Colonic mucosa (tissue), 4 donors: ENCODE measurements around the gene RESP18. TPM values are rescaled to one million over a fixed set of nuclear protein-coding genes. Genes with fewer than 3 reads are reported as not detected.

ENCODE experiments used
- DNase-seq: peaks from one replicate; pipeline ENCODE4 v3.0.0-alpha.2; 2020
- H3K27ac ChIP-seq: fragments of 200-600 bp; one replicate; pipeline ENCODE4 v1.8.0; 2021
- H3K27me3 ChIP-seq: fragments of 200-600 bp; one replicate; pipeline ENCODE4 v1.8.0; 2021
- H3K36me3 ChIP-seq: fragments of 200-600 bp; one replicate; pipeline ENCODE4 v1.8.0; 2021
- H3K4me1 ChIP-seq: fragments of 200-600 bp; one replicate; pipeline ENCODE4 v1.8.0; 2021; ENCODE audit warnings: mild to moderate bottlenecking
- H3K4me3 ChIP-seq: fragments of 200-600 bp; one replicate; pipeline ENCODE4 v1.8.0; 2021
- H3K9ac ChIP-seq, 2 donors: one replicate each; pipeline ENCODE4 v1.7.0; 2013; ENCODE audit warnings: control low read depth in 2 of 2, low read depth in 2 of 2, low read length in 2 of 2
- H3K9me3 ChIP-seq: fragments of 200-600 bp; one replicate; pipeline ENCODE4 v1.8.0; 2021
- intact Hi-C: fragments of 100-400 bp; cut with DNase I; formaldehyde crosslinking; loops from one replicate; pipeline ENCODE4 v1.14.1; 2022
- total RNA-seq, 2 donors: library from RNA; stranded (reverse); fragmentation: NEBNext Ultra II Directional in 1 of 2; extraction: Animal tissue kit (Norgen Biotek cat#: 25700) in 1 of 2; gene quantifications; one replicate each; pipeline ENCODE4 v1.2.1, GENCODE V29; 2021
- TF ChIP-seq, protein P1 (sequence below): fragments of 200-600 bp; IDR thresholded peaks from one replicate; pipeline ENCODE4 v1.8.0; 2022; ENCODE audit warnings: antibody characterized with exemption, mild to moderate bottlenecking
- donor health status: healthy.
- donor health status: DM: no; HTN: no; CAD: no.
- donor health status: DM: no; HTN: no; CAD: no.

Gene RESP18
- total RNA-seq, 2 donors from 2014 or later = not detected

DNA sequence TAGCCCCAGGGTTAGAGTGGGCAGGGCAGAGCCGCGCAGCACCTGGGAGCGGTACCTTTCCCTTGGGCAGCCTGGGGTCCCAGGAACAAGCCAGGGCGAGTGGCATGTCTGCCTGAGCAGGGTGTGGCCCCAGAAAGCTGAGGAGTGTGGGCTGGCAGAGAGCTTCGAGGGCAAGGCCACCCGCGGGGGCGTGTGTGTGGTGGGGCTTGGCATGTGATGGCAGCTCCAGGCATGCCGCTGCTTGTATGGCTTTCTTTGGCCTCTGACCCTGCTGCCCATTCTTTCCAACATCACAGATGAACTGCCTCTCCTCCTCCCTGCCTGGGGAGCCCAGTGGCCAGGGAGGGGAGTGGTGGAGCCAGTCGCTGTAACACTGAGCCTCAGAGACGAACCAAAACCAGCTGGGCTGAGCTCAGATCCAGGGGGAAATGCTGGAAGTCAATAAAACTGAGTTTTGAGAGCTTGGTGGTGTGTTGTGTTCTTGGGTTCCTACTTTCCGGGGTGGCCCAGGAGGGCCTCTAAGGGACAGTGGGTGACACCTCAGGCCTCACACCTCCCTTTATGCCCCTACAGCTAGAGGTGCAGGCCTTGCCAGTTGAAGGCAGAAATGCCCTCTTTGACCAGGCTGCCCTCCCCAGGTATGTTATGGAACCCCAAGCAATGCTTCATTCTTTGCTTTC, 46.0 kb downstream of the RESP18 start:
- intact Hi-C loops = no loop called here
- H3K9me3 ChIP-seq = no peaks in the 10 kb centered on the region
- TF ChIP-seq, protein P1, sequence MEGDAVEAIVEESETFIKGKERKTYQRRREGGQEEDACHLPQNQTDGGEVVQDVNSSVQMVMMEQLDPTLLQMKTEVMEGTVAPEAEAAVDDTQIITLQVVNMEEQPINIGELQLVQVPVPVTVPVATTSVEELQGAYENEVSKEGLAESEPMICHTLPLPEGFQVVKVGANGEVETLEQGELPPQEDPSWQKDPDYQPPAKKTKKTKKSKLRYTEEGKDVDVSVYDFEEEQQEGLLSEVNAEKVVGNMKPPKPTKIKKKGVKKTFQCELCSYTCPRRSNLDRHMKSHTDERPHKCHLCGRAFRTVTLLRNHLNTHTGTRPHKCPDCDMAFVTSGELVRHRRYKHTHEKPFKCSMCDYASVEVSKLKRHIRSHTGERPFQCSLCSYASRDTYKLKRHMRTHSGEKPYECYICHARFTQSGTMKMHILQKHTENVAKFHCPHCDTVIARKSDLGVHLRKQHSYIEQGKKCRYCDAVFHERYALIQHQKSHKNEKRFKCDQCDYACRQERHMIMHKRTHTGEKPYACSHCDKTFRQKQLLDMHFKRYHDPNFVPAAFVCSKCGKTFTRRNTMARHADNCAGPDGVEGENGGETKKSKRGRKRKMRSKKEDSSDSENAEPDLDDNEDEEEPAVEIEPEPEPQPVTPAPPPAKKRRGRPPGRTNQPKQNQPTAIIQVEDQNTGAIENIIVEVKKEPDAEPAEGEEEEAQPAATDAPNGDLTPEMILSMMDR = no peak
- DNase-seq = no peak
- no peak overlapping the region for H3K4me3 ChIP-seq
- no peak overlapping the region for H3K9ac ChIP-seq
- H3K27me3 ChIP-seq = no peaks in the 10 kb centered on the region
- H3K4me1 ChIP-seq = no peaks in the 10 kb centered on the region
- H3K36me3 ChIP-seq = no peaks in the 10 kb centered on the region
- no peak overlapping the region for H3K27ac ChIP-seq

DNA sequence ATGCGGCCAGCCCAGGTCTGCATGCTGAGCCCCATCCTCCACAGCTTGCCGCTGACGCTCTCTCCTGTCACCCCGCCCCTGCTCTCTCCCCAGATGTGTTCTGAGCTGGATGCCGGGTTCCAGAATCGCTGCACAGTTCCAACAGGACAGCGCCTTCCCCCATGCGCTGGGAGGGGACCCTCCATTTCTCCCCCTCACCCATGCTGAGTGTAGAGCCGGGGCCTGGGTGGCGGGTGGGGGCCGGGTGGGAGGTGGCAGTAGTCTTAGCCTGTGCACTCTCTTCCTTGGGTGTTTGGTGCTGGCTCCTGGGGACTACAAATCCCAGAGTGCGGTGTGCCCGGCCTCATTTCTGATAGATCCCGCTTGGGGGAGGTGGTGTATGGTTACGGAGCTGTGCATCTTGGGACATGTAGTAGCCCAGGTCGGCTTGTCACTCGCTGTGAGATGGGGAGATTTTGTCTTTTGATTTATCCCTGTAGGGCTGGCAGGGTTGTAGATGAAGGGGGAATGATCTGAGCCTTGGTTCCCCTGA, 46.6 kb downstream of the RESP18 start:
- no peak for DNase-seq
- Histone ChIP-seq H3K9ac (no peak overlapping the region), H3K27me3 (no peaks in the 10 kb centered on the region), H3K4me3 (no peak overlapping the region), H3K9me3 (no peaks in the 10 kb centered on the region), H3K4me1 (no peaks in the 10 kb centered on the region), H3K36me3 (no peaks in the 10 kb centered on the region), H3K27ac (no peak overlapping the region)
- intact Hi-C loops = no loop called here
- TF ChIP-seq, protein P1 = no peak

DNA sequence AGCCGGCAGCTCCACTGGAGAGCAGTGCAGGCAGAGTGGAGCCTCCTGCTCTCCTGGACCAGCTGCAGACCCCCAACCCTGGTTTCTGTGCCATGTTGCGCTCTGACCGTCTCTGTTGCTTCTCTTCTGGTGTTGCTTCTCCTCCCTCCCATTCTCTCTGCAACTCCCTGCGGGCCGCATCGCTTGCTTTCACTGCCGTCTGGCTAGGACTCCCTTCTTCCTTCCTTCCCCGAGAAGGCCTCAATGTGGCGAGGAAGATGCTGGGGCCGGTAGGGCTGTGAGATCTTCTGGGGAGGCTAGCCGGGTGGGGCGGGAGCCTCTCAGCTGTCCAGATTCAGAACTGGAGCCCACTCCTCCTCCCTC, 47.2 kb downstream of the RESP18 start:
- TF ChIP-seq, protein P1 = no peak
- intact Hi-C loops = no loop called here
- DNase-seq = no peak
- Histone ChIP-seq H3K36me3 (no peaks in the 10 kb centered on the region), H3K9me3 (no peaks in the 10 kb centered on the region), H3K4me3 (no peak overlapping the region), H3K9ac (no peak overlapping the region), H3K27me3 (no peaks in the 10 kb centered on the region), H3K27ac (no peak overlapping the region), H3K4me1 (no peaks in the 10 kb centered on the region)

DNA sequence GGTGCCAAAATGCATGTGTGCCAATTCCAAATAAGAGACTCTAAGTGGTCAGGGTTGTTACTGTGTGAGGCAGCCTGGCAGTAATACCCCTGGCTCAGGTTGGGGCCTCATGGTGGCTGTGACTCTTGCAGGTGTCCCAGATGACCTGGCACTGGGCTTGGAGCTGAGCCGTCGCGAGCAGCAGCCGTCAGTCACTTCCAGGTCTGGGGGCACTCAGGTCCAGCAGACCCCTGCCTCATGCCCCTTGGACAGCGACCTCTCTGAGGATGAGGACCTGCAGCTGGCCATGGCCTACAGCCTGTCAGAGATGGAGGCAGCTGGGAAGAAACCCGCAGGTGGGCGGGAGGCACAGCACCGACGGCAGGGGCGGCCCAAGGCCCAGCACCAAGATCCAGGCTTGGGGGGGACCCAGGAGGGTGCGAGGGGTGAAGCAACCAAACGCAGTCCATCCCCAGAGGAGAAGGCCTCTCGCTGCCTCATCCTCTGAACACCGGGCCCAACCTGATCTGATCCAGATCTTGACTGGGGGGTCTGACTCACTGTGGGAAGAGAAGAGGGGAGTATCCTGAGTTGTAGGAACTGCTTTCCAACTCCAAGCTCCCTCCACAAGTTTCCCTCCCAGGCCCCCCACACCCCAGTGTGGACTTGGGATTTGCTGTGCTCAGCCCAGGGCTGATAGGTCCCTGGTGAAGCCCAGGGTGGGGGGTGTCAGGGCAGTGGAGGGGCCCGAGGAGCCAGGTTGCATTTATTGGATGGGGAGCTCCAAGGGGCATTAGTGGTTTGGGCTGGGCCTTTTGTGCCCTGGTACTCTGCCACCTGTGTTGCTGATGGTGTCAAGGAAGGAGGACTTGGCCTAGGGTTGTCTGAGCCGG, 47.8 kb downstream of the RESP18 start:
- DNase-seq = no peak
- Histone ChIP-seq H3K9ac (no peak overlapping the region), H3K4me3 (no peak overlapping the region), H3K27me3 (no peaks in the 10 kb centered on the region), H3K4me1 (no peaks in the 10 kb centered on the region), H3K9me3 (no peaks in the 10 kb centered on the region), H3K27ac (no peak overlapping the region), H3K36me3 (no peaks in the 10 kb centered on the region)
- intact Hi-C loops = no loop called here
- TF ChIP-seq, protein P1 = no peak

DNA sequence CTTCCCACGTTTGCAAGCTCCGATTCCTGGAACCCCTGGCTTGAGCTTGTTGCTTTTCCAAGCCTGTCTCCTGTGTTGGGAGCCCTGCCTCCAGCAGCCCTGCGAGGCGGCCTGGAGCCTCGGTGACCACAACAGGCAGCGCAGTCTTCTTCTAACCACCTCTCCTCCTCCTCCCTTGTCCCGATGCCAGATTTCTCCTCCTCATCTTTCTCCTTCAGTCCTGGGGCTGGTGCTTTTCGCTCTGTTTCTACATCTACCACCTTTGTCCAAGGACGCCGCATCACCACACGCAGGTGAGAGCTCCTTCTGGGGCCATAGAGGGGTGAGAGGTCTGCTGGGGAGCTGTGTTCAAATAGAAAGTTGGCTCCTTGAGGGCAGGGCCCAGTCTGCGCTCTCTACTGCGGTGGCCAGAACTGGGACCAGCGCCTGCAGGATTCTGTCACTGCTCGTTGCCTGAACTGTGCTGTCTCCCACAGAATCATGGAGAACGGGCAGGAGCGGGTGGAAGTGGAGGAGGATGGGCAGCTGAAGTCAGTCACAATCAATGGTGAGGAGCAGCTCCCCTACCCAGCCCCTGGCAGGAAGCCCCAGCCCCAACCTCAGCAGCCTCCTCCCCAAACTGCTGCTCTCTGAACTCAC, 49.5 kb downstream of the RESP18 start:
- Histone ChIP-seq H3K9me3 (no peaks in the 10 kb centered on the region), H3K9ac (no peak overlapping the region), H3K36me3 (no peaks in the 10 kb centered on the region), H3K4me3 (no peak overlapping the region), H3K27ac (no peak overlapping the region), H3K27me3 (no peaks in the 10 kb centered on the region), H3K4me1 (peaks cover under 1% of the 10 kb centered on the region)
- intact Hi-C loops = no loop called here
- TF ChIP-seq, protein P1 = no peak
- DNase-seq = no peak
